GM21528 (cell line): Measurements from ENCODE around the gene HOXB9.

ENCODE experiments used
- ATAC-seq: cut with Tn5 transposase; IDR thresholded peaks from one replicate; pipeline ENCODE4 v1.9.1; 2021; ENCODE audit warnings: mild to moderate bottlenecking, moderate library complexity; ENCODE audit not compliant: unreplicated experiment, low FRiP score

The HOXB9 gene

DNA sequence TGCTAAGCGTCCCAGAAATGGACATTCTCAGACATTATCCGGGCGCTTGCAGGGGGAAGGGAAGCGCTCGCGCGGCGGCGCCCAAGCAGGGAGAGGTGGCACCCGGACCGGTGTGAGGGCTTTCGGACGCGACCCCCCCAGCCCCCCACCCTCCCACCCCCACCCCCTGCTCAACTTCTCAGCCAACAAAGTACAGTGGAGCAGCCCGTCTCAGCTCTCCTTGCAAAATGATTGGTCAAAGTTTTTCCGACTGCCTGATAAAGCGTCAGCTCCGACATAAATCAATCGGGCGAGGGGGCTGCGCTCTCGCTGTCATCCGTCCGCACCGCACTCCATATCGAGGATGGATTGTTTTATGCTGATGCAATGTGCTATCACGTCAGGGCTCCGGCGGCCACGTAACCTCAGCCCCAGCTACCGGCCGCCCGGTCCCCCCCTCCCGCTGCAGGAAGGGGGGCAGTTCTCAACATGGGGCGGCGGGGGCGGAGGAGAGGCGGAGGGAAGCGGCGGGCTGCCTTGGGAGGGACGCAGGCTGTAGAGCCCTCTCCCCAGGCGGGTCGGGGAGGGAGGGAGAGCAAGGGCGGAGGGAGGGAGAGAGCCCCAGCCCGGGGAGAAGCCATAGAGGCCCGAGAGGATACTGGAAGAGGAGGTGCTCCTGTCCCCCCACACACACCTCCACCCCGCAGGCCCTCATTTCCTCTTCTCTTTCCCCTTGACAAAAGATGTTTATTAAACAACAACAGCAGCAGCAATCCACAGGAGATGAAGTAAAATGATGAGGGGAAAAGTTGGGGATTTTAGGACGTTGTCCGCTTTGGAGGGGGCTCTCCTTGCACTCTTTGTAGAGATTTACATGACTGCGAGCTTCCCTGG is at the start of gene HOXB9:
TSS of gene HOXB9 (minus strand) at position 114 of the 873 bp plus-strand sequence. CDS start at position 25, 89 bp downstream.
- no peak for ATAC-seq

DNA sequence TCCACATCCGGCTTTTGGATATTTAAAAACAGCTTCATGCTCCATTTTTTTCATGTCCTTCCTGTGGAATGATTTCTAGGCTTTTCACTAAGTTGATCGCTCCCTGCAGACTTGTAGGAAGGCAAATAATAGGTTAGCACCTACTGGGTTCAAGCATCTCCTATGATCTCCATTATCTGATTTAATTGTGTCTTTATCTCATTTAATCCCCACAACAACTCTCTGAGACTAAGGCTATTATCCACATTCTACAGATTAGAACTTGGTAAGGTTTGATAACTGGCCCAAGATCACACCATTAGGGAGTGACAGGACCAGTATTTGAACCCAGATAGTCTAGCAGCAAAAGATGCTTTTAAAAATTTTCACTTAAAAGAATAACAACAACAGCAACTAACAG is 46.2 kb upstream of the HOXB9 start:
- no peak for ATAC-seq

DNA sequence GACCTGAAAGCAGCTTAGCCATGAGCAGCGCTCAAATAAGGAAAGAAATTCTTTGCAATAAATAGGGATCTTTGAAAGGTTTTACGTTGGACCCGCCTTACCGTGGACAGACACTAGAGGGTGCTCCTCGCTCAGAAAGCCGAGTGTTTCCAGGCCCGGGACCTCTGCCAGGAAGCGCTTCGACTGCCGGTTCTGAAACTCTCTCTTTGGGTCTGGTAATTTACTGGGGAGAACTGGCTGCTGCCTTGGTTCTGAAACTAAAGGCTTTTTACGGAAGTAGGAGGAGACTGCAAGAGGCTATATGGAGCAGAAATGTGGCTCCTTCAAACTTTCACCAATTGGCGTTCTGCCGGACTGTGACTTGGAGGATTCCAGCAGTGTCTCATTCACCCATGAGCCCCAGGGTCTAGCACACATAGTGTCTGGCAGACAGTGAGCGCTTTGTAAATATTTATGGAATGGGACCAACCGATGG is 45.6 kb upstream of the HOXB9 start:
- no peak for ATAC-seq

DNA sequence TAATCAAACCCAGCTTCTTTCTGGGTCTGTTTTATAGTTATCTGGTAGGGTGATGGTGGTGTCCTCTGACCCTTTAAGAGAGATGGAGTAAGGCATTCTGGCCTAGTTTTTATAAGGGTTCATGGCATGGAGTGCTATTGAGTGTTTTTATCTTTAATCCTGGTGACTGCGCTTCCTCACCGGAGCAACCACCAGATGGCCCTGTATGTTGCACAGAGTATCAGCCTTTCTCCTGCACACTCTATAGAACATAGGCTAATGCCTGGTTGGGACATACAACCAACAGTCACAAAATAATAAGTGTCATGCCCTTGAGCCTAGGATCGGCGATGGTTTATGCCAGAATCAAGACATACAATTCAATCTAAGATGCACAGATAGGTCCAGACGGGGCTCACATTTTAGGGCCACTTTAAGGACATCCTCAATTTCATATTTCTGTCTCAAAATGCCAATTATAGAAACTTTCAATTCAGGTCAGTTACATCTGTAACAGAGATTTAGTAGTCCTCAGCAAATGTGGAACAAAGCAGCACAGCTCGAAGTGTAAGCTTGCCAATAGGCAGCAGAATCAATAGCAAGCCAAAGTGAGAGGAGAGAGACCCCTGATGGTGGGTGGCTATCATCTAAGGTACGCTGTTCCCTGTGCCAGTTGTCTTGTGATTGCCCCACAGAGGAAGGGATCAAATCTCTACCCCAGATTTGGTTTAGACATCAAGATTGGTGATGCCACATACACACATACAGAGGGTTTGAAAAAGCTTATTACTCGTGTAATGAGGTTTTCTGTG is 37.2 kb upstream of the HOXB9 start:
- ATAC-seq = no peak

DNA sequence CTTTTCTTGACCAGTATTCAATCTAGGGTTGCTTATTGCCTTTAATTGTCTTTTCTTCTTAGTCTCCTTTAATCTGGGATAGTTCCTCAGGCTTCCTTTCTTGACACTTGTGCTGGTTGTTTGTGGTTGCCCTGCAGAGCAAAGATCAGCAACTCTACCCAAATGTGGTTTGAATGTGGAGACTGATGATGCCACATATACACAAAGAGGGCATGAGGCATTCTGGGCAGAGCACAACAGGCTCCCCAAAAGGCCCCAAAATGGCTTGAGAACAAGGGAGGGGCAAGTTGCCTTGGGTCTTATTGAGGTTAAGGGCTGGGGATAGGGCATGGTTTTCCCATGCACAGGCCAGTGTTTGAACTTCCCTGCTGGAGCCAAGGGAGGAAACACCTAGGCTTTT is 29.8 kb upstream of the HOXB9 start:
- ATAC-seq = no peak

DNA sequence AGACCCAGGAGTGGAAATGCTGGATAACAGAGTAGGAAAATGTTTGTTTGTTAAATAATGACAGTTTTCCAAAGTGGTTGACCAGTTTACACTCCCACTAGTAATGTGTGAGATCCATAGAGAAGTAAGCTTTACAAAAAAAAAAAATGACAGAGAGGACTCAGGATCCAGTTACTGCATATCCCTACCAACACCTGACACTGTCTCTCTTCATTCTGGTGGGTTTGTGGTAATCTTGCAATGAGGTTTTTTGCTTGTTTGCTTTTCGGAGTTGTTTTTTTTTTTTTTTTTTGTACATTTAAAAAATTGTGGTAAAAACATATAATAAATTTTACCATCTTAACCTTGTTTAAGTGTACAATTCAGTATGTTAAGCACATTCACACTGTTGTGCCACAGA is 23.6 kb upstream of the HOXB9 start:
- no peak for ATAC-seq

DNA sequence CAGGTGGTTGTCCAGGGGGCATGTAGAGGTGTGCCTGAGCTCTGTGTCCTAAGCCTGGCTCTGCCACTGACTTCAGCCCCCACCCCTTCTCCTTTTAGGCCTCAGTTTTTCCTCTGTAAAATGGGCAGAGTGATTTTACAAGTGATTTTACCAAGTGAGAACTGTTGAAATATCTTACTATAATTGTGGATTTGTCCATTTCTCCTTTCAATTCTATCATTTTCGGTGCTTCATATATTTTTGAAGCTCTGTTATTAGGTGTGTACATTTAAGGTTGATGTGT is 21.7 kb upstream of the HOXB9 start:
- no peak for ATAC-seq

DNA sequence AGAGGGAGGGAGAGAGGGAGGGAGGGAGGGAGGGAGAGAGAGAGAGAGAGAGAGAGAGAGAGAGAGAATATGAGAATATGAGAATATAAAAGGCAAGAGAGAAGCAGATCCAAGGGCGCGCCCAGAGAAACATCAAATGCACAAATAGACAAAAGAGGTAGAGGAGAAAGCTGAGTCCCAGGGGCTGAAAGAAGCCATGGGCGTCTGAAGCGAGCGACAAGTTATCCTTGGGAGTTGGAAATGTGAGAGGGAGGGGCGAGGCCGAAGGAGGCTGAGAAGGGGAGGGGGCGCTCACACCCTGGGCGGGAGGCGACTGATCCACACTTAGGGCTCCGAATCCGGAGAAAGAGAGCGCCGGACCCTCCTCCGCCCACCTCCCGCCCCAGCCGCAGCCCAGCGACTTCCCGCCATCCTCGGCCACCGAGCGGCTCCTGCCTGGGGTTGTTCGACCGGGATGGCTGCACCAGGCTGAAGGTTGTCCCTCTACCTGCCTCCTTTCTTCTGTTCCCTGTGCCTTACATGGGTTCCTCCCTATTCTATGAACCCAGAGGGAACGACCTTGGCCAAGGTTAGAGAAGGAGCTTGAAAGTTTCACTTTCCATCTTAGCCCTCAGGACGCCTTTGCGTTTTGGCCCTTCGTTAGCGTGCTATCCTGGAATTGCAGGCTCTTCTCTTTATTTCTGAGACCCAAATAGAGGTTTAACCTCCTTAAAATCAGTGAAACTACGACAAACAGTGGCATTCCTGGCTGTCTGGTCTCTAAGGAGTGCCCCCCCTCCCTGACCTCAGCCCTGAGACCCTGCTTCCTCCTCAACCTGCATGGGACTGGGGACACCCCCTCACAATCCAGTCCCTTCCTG is 21.2 kb upstream of the HOXB9 start:
- no peak for ATAC-seq

DNA sequence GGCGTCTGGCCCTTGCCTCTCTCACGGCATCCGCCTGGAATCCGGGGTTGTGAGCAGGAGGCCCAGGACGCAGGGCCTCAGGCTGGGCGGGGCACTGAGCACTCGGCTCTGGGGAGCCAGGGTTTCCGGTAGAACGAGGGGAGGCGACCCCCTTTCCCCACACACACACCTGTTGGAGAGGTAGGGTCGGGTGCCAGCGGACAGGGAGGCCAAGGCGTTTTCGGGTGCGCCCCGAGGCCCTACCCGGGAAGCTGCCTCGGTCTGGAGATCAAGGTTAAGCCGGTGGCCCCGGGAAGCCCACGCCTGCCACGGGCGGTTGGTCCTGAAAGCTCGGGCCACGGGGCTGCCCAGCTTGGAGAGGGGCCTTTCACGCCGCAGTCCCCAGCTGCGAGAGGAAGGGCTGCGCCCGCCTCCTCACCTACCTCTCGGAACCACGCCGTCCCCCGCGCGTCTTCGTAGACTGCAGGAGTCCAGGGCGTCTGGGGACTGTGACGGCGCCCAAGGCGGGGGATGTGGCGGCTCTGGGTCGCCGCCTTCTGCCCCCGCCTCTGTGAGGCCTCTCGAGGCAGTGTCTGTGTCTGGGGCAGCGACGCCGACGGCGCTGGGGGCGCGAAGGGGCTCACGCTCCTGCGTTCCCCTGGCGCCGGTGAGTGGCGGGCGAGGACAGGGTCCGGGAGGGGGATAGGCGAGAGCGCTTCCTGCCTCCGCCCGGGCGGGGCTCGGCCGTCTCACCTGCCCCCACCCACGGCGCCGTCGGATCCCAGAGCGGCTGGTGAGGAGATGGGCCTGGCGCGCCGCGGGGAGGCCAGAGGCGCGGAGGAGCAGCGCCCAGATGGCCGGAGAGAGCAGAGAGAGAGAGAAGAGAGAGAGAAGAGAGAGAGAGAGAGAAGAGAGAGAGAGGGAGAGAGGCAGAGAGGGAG is 20.3 kb upstream of the HOXB9 start:
- no peak for ATAC-seq

DNA sequence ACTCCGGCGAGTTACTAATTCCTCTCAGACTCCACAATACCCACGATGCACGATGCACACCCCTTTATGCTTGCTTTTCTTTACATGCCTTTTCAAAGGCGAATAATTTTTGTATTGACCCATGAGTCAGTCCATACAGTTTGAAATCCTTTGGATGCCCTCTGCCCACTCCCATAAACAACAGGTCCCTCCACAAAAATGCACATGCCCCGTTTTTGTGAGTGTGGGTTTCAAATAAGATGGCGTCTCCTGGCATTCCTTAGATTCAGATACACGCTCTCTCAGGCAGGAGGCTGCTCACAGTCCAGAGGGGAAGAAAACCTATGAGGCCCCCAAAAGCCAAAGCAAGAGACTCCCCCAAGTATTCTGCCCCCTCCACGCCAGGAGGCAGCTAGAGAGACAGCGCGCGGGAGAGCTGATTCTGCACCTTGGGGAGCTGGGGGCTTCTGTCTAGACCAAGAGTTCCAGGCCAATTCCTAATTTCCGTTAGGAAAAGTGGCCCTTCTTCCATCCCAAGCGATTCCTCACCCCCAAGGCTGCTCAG is 19.6 kb upstream of the HOXB9 start:
- no peak for ATAC-seq

DNA sequence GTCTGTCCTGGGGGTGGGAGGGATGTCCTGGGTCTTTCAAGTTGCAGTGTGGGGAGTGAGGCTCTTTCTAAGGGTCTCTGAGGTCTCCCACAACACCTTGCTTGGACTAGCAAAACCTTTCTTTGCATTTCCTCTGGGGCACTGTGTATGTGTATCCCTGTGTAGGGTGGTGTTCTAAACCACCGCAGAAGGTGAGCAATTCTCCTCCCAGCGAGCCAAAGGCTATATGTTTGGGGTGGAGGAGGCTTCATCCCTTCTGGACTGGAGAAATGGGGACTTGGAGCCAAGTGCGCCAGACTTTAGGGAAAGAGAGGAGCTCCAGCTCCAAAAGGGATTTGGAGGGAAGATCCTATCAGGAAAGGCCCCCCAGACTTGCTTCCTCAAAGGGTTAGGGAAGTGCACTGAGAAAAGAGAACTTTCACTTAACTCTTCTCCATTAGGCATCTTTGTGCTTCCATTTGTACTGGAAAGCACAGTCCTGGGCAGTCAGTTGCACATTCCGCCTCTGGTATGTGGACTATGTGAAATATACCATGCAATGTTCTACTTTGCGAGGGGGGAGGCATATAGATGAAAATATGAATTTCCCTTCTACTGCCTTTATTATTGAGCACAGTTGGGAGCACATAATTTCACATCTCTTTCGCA is 18.9 kb upstream of the HOXB9 start:
- ATAC-seq = no peak

DNA sequence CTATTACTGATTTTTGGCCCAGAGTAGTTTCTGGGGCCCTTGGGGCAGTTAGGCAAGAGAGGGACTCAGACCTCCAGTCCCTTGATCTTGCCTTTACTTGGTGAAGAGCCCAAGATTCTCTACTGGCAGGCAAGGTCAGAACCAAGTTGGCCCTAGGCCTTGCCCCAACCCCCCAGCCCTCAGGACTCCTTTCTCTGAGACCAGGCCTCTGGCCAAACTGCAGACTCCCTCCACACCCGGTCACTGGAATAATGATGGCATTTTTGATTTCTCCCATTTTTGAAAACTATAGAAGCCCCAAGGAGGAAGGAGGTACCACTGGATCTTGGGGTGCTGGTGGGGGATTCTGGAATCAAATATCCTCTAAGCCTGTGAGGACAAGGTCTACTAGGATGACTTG is 18.0 kb upstream of the HOXB9 start:
- no peak for ATAC-seq

DNA sequence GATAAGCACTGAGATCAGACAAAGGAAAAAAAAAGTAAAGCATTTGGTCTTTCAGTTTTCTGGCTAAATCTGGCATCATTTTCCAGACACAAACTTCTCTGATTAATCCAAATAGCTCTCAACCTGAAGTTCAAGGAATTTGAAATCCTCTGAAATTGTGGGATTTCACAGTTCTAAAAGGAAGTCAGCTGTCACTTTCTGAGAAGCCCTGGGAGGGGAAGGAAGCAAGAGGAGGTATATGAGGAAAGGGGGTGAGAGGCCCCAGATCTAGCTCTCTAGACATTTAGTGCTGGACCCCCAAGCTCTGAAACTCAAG is 17.5 kb upstream of the HOXB9 start:
- ATAC-seq = no peak

DNA sequence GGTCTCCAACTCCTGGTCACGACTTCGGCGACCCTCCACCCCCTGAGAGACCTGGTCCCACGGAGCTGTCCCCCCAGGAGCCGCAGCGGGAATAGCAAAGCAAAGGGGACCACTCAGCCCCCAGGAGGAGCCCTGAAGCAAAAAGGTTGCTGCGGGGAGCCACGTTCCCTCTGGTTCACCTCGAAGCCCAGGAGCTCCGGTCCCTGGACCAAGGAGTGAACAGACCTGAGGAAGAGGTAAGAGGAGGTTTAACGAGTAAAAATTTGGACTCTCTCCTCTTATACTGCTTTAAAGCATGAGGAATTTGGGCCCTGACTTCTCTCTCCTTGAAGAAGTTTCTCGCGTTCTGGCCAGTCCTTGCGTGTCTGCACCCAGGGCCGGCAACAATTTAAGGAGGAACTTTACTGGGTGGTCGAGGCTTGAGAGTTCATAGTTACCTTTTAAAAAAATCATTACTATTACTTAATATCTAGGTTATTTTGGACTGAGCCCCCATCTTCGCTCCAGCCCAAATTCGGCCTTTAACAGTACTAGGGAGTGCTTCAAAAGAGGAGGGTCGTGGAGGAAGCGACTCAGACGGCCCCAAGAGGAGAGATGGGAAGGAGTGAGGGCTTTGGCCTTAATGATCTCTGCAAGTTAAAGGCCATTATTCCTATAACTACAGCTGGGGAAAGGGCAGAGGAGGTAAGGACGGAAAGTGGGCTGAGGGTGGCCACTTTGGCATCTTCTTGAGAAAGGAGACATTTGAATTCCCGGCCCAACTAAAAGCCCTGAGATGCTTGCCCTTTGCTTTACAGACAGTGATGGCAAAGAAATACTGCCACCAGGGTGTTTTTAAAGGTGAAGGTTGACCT is 16.9 kb upstream of the HOXB9 start:
- ATAC-seq = no peak

DNA sequence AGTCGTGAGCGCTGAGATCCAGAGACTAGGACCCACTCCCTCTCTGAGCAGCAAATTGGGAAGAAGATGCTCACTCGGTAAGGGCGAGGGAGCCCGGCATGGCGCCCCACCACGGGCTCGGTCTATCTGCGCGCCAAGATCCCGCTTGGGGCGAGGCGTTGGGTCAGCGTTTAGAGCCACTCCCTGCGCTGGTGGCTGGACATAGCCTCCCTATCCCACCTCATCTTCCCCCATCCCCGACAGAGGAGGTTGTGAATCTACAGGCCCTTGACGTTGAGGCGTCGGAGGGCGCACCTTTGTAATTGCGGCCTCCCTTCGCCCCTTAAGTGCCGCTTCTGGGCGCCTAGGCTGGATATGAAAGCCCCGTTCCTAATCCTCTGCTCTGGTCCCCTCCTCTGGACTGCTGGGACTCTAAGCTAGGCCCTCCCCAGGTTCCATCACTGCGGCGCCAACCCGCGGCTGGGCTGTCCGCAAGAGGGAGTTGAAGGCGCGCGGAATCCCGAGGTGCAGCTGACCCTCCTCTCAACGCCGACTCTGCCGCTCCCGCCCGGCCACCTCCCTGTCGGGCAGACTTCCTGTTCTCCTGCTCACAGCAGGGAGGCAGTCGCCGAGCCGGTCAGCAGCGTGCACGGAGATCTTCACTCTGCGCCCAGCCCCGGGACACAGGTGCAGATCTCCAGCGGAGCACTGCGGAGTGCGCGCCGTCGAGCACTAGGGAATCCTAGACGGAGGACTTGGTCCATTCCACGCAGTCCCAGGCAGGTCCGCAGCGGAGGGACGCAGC is 16.1 kb upstream of the HOXB9 start:
- no peak for ATAC-seq

DNA sequence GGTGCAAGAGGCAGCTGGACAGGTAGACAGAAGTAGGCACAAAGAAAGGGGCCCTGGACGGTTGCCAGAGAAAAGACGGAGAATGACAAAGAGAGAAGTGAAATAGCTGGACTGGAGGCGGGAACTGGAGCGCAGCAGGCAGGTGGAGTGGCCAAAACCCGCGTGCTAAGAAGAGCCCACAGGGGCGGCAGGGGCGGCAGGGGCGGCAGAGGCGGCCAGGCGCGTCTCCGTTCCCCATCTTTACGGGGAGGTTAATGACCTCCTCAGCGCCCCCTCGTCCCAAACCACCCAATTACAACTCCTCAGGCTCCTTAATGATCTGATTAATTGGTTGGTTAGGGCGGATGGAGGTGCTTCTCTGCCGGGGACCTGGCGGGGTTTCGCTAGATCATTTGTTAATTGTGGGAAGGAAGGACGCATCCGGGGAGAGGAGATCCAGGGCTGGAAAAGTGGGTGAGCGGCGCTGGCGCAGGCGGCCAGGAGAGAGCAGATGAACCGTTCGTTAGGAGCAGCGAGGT is 15.4 kb upstream of the HOXB9 start:
- ATAC-seq = no peak

DNA sequence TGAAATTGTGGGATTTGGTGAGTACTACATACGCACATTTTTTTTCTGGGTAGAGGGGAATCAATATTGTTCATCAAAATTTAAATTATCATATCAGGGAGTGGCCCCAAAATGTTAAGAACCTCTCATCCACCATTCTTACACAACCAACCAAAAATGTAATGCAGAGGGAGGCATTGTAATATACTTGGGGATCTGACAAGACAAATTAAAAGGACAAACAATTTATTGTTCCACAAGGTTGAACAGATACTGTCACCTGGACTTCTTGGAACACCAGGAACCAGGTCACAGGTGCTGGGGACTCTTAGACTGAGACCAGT is 14.7 kb upstream of the HOXB9 start:
- ATAC-seq = no peak
